Measurements from ENCODE around the gene CYB5R4.
"Not testable (repeated sequence)": the region's sequence is repeated elsewhere in the genome, so short reads cannot be mapped to it uniquely, and the experiment has no call there.

Gene CYB5R4

DNA sequence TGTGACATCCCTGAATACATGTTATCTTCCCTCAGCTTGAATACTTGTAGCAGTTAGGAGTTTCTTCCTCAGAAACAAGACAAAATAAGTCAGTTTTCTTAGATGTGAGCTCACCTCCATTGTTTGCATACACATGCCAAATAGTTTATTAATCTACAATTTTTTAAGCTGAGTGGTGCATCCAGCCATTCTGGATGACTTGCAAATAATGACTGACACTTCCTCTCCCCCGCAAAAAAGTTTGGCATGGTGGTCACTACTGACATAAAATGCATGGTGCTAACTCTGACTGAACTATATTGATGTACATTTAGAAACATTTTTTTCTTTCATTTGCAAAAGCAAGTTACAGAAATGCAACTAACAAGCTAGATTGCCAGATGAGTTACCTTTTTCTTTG is 55.5 kb downstream of the CYB5R4 start:
- no peak for DNase-seq

DNA sequence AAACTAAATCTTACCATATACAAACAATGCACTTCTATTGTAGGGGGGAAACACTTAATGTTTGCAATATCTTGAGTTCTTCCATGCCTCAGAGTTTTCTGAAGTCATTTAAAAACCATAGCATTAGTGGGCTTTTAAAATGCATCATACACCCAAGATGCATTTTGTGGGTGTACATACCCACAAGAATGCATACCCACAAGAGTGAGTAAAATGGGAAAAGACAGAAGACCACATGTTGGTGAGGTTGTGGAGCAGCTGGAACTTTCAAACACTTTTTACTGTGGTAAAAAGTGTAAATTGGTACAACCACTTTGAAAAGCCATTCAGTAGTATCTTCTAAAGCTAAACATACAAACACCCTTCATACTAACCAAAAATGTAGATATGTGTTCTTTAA is 57.5 kb downstream of the CYB5R4 start:
- DNase-seq: no peak

DNA sequence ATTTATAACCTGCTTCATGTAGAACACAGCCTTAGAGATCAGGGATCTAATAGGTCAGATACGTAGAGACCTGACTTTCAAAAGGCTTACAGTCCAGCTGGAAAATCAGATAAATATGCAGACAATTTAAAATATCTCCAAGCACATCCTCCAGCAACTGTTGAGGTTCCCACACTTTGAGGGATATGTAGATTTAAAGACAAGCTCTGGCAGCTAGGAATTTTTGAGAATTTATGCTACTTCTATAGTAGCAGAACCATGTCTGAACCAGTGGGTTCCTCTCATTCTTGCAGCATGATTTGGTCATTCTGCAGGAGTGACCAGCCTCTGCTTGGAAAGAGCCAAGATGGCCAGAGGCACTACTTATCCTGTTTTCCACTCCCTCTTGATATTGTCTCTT is 60.5 kb downstream of the CYB5R4 start:
- no peak for DNase-seq

DNA sequence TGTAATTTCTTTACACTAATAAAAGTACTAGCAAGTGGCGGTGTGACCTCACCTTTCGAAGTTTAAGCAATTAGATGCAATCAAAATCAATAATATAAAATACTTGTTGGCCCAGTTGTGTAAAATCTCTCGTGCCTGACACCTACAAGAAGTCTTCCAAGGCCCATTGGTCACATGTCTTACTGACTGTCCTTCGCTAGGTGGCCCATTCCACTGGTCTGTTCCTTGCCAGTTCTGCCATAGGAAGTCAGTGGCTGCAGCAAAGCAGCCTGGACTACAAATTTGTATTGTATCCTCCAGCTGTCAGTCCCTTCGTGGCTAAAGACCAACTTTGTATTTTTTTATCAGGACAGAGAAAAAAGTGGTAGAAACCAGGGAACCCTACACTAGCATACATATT is 61.8 kb downstream of the CYB5R4 start:
- no peak for DNase-seq

DNA sequence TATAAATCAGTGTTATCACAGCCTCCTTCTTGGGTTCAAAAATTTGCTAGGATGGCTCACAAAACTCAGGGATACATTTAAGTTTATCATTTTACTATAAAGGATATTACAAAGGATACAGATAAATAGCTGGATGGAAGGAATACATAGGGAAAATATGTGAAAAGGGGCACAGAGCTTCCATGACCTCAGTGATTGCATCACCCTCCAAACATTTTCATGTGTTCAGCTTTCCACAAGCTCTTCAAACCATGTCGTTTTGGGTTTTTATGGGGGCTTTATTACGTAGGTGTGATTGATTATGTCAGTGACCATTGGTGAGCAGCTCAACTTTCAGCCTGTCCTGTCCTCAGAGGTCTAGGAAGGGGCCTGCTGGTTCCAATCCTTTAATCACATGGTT is 68.0 kb downstream of the CYB5R4 start:
- DNase-seq: no peak

DNA sequence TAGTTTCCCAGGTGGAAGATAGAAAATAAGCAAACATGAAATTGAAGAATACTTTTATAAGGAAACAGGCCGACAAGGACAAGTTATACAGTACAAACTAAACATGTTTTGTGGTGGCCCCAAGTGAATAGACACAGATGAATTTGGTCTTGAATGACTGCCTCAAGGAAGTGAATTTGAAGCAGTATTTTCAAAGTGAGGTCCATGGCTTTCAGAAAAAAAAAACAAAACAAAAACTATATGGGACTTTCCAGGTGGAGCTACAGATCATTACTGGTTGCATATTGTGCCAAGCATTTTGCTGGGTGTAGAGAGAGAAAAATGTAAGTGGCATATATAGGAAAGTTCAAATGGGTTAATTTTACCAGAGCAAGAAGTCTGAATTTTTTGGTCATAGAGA is 68.8 kb downstream of the CYB5R4 start:
- no peak for DNase-seq

DNA sequence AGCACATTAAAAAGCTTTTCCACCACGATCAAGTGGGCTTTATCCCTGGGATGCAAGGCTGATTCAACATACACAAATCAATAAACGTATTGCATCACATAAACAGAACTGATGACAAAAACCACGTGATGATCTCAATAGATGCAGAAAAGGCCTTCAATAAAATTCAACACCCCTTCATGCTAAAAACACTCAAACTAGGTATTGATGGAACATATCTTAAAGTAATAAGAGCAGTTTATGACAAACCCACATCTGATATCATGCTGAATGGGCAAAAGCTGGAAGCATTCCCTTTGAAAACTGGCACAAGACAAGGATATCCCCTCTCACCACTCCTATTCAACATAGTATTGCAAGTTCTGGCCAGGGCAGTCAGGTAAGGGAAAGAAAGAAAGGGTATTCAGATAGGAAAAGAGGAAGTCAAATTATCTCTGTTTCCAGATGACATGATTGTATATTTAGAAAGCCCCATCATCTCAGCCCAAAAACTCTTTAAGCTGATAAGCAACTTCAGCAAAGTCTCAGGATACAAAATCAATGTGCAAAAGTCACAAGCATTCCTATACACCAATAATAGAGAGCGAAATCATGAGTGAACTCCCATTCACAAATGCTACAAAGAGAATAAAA is 86.8 kb downstream of the CYB5R4 start:
- DNase-seq: not testable (repeated sequence)

DNA sequence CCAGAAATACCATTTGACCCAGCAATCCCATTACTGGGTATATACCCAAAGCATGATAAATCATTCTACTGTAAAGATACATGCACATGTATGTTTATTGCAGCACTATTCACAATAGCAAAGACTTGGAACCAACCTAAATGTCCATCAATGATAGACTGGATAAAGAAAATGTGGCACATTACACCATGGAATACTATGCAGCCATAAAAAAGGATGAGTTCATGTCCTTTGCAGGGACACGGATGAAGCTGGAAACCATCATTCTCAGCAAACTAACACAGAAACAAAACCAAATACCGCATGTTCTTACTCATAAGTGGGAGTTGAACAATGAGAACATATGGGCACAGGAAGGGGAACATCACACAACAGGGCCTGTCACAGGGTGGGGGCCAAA is 88.5 kb downstream of the CYB5R4 start:
- not testable (repeated sequence) for DNase-seq

DNA sequence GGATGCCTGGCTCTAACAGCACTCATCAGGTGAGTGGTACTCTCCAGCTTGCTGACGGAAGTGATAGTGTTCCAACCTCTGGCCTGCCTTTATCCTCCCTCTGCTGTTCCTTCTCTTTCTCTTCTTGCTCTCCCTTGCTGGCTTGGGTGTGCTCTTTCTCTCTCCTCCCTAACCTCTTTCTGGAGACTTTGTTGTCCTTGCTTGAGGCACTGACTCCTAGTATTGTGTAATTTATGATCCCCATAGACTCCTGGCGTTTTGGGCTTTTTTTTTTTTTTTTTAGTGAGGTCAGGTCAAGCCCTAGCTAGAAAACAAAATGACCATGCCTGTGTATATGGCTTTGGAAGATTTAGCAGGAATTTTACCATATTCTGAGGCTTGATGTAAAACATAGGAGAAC is 89.4 kb downstream of the CYB5R4 start:
- DNase-seq: no peak

DNA sequence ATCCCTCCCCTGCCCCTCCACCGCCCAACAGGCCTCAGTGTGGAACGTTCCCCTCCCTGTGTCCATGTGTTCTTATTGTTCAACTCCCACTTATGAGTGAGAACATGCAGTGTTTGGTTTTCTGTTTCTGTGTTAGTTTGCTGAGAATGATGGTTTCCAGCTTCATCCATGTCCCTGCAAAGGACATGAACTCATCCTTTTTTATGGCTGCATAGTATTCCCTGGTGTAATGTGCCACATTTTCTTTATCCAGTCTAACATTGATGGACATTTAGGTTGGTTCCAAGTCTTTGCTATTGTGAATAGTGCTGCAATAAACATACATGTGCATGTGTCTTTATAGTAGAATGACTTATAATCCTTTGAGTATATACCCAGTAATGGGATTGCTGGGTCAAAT is 91.9 kb downstream of the CYB5R4 start:
- DNase-seq: not testable (repeated sequence)

DNA sequence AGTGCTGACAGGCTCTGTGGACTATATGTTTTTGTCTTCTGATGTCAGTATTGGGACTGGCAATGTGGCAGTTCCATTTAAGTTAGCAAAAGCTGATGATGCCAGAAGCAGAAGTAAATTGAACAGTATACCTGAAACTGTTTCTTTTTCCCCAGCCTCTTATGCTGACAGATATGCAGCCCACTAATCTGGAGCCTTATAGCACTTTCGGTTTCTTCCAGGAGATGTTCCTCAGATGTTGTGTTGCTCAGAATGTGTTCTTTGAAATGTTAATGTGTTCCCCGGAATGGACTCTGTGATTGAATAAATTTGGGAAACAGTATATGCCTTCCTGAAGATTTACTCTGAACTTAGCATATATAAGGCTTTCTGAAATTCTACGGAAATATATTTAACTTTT is 93.3 kb downstream of the CYB5R4 start:
- DNase-seq: no peak

DNA sequence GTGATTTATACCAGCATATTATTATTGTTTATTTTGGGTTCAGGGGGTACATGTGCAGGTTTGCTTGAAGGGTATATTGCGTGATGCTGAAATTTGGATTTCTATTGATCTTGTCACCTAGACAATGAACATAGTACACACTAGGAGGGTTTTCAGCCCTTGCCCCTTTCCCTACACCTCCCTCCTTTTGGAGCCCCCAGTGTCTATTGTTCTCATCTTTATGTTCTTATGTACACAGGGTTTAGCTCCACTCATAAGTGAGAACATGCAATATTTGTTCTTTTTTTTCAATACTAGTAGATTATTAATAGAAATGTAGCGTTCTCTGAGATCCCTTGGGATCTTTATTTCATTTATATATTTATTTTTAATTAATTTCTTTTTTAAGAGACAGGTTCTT is 94.9 kb downstream of the CYB5R4 start:
- DNase-seq: no peak

DNA sequence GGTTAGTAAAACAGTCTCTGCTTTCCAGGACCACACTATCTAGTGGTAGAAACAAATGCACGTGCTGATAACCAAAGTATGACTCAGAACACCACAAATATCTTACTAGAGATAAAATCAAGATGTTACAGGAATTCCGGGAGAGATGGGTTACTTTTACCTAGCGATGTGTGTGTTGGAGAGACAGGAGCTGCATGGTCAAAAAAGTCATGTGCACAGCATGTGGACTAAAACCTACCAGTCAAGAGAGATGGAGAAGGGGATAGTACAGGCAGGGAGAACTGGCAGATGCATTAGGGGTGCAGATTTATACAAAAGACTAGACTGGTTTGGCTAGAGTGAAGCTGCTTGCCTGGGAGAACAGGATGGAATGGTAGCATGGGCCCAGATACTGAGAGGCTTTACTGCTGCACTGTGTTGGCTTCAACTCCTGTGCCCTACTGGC is 98.8 kb downstream of the CYB5R4 start:
- DNase-seq: no peak

DNA sequence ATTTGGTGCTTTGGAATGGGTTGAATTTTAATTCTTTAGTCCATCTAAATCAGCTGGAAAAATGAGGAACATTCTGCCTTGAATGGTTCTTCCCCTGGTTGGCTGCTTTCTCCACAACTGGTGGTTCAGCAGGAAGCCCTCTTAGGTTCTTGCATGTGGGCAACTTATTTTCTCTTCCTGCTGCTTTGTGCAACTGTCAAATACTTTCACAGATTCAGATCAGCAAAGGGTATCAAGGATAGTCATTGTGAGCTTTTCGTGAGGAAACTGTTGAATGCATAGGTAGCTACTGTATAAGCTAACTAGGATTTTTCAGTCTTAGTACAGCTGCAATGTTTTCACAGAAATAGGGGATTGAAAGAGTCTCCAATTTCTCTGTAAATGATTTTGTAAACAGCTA is 101.2 kb downstream of the CYB5R4 start:
- DNase-seq: no peak

DNA sequence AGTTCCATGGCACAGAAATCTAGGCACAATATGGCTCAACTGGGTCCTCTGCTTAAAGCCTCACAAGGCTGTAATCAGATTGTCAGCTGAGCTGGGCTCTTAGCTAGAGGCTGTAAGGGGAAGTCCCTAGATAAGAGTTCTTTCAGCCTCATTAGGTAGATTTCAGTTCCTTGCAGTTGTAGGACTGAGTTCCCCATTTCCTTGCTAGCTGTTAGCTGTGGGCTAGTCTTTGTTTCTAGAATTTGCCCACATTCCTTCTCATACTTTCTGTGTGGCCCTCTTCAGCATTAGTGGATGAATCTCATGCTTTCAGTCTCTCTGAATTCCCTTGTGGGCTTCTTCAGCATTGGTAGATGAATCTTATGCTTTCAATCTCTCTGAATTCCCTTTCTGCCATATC is 103.1 kb downstream of the CYB5R4 start:
- no peak for DNase-seq

DNA sequence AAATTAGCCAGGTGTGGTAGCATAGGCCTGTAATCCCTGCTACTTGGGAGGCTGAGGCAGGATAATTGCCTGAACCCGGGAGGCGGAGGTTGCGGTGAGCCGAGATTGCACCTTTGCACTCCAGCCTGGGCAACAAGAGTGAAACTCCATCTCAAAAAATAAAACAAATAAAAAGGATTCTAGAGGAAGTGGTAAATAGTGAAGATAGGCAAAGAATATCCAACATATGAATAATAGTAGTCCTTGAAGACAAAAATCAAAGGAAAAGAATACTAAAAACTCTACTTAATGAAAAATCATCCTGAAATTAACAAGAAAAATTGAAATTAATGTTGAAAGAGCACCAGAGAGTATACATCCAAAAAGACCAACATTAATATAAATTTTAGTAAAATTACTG is 107.0 kb downstream of the CYB5R4 start:
- DNase-seq: no peak

DNA sequence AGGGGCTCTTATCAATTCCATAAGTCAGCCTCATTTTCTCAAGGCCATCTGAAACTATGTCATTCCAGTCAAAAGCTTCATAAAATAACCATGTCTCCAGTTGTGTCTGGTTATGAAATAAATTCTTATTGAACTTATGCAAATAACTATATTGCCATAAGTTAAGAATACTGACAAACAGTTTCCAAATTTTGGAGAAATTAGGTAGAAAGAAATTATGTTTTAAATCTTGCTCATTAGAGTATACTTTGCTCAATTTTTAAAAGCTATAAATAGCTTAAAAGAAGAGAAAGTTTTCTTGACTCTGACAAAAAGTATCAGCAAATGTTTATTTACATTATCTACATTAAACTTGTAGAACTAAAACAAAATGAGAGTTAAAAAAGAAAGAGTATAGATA is 111.1 kb downstream of the CYB5R4 start:
- no peak for DNase-seq

DNA sequence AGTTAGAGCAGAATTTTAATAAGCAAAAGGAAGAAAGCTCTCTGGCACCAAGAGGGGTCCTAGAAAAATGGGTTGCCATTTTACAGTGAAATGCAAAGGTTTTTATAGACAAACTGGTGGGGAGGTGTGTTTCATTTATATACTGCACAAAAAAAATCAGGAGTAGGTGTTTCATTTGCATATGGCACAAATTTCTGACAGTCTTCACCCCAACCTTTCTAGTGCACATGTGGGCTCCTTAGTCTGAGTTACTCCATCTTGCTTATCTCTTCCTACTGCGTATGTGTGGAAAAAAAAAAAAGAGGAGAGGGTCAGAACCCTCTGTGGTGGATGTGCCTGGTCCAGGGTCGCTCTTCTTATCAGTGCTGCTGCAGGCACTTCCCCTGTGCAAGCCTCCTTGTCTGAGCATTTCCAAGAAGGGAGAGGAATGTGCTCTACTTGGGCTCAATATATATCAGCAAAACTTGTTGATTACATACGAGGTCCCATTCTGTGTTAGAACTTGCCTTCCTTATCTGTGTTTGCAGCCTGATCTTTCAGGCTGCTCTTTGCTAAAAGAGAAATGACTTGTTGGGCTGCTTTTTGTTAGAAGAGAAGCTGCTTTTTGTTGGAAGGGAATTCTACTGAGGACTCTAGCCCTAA is 115.0 kb downstream of the CYB5R4 start:
- DNase-seq: no peak

DNA sequence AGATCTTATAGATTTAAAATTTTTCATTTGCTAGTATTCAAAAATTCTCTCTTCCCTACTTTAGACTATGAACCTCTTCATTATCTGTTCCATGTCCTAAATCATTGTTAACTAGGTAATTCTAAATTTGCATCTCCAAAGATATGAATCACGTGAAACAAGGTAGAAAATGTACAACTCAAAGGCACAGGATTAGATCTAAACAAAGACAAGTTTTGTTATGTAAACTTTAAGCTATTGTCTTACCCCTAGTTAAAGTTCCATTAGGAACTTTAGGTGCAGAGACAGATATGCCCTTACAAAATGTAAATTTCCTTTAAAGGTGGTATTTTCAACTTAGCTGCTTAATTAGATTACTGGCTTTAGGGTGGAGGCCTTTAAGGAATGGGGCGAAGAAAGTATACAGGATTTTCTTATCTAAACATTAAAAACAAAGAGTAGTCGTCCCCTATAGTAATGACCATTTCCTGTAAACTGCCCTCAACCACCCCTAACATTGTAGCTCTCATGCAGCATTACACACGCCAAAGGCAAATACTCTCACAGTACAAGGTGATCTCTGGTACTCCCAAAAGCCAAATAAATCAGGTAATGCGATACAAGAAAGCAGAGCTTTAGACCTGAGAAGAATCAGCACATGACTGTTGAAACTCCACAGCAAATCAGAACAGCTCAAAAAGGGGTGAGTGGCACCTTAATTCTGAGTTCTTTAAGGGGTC is 116.7 kb downstream of the CYB5R4 start:
- DNase-seq: no peak

DNA sequence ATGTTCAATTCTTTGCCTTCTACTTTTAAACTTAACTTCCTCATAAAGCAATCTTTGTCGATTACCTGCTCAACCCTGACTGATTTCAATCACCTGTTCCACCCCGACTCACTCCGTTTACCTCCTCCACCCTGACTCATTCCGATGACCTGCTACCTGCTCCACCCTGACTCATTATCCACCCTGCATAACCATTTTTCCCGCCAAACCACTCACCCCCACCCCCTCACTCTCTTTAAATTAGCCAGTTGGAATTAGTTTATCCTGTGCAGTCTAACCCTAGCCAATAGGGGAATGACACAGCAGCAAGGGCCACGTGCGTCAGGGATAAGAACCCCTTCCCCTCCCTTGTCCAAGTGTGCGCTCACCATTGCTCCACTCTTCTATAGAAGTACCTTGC is 117.4 kb downstream of the CYB5R4 start:
- no peak for DNase-seq

DNA sequence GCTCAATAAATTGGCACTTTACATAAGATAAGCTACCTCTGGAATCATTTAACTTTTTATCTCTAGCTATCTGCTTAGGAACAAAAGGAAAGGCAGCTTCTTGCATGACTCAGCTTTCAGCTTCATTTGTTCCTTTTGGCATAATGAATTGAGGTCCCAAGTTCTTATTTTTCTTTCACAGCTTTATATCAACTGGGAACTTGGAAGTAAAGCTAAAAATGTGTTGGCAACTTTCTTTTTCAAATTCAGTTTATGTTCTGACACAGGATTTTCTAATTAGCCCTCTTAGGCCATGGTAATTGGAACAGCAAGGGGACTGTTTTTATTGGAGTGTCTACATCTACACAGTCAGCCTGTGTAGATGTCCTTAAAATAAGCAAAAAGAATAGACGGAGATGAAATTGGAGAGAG is 118.8 kb downstream of the CYB5R4 start:
- no peak for DNase-seq

DNA sequence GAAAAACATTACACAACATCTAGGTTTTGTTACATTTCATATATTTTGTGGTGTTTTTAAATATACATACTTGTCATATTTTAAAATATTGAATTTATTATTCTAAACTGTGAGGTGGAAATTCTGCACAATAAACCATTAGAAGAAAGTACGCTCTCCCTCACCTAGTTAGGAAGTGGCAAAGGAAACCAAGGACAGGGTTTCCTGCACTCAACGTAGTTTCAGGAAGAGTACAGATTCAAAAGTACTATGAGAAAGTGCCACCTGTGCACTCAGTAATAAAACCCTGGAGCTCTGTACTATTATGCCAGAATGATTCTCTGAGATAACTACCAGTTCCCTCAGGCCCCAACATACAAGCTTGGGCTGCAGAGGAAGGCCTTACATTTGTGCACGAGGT is 119.5 kb downstream of the CYB5R4 start:
- no peak for DNase-seq

DNA sequence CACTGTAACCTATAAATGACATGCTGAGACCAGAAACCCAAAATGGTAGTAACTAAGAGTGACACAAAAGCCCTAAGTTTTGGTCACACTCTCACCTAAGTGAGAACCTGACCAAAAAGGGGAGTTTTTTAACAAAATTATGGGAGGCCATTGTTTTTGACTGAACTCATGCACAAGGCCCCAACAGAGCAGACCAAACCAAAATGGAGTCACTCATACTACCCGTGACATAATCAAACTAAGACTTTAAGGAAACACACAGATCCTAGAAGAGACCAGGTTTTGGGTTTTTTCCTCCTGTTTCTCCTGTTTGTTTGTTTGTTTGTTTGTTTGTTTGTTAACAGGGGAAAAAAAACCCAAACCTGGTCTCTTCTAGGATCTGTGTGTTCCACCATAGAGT is 124.9 kb downstream of the CYB5R4 start:
- no peak for DNase-seq

DNA sequence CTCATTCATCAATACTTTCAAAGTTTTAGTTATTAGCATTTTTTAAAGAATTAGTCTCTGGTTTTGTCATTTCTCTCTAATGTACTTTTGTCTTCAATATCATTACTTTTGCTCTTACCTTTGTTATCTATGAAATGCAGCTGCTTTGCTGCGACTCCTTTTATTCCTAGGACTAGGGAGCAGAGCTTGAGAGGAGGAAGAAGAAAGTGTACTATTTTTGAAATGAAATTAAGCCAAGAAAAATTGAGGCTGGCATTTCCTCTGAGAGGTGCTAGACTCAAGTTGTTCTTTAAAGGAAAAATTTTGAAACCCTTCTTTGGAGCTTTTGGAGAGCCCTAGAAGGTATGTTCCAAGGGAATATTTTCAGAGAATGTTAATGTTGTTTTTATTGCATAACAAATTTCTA is 125.8 kb downstream of the CYB5R4 start:
- no peak for DNase-seq

DNA sequence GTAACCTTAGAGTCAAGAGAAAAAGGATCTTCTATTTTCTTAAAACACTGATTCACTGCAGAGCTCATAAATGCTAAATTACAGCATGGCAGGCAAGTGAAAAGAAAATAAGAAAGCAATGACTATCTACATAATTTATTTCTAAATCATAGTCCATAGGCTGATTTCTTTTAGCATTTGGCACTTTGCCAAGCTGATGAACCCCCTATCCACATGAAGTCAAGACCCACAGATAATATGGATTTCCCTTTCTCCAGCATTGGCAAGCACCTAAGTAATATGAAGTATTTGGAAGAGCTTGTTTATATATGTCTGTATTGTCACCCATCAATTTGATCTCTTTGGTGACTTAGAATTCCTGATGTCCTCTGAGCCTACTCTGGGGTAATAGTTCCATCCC is 126.2 kb downstream of the CYB5R4 start:
- DNase-seq: no peak

Data from NCI-H526 treated with DMSO at 0.1 percent for 48 hours (cell line).